GM20000 (cell line): ENCODE measurements around the gene CUL4B.
"Not testable (repeated sequence)": the region's sequence is repeated elsewhere in the genome, so short reads cannot be mapped to it uniquely, and the experiment has no call there.

ENCODE experiments used
- DNase-seq: peaks from one replicate; pipeline ENCODE4 v3.0.0; 2012; ENCODE audit warnings: low spot score
- CTCF ChIP-seq: IDR thresholded peaks from 2 replicates; pipeline ENCODE4 v1.5.1; 2012; ENCODE audit warnings: mild to moderate bottlenecking, control low read depth; ENCODE audit errors: extremely low read depth, missing control alignments

CUL4B gene

GRCh38 chrX:120485638-120486520, 74.9 kb downstream of the CUL4B start:
- TF ChIP-seq CTCF = peak; percentile 6
- peak; percentile 23 for DNase-seq

DNA sequence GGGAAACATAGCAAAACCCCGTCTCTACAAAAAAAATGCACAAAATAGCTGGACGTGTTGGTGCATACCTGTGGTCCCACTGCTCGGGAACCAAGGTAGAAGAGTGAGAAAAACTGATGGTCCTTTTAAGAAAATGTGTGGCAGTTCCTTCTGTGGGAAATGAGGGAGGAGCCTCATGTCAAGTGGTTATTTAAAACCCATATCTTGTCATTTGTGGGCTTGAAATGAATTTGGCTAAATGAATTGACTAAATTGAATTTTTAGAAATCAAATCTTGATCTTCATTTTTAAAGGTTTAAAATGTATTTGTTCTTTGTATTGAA, 75.5 kb downstream of the CUL4B start:
- no peak for DNase-seq
- TF ChIP-seq CTCF = no peak

GRCh38 chrX:120477453-120477852, 83.3 kb downstream of the CUL4B start:
- TF ChIP-seq CTCF = no peak

GRCh38 chrX:120476714-120477113, 84.0 kb downstream of the CUL4B start:
- no peak for DNase-seq
- TF ChIP-seq CTCF = no peak

More at GRCh38 chrX:120477453-120477852, 83.3 kb downstream of the CUL4B start:
- DNase-seq = no peak

GRCh38 chrX:120475447-120475846, 85.3 kb downstream of the CUL4B start:
- not testable (repeated sequence) for DNase-seq
